ENCODE measurements around the gene PACC1.

PACC1 gene

DNA sequence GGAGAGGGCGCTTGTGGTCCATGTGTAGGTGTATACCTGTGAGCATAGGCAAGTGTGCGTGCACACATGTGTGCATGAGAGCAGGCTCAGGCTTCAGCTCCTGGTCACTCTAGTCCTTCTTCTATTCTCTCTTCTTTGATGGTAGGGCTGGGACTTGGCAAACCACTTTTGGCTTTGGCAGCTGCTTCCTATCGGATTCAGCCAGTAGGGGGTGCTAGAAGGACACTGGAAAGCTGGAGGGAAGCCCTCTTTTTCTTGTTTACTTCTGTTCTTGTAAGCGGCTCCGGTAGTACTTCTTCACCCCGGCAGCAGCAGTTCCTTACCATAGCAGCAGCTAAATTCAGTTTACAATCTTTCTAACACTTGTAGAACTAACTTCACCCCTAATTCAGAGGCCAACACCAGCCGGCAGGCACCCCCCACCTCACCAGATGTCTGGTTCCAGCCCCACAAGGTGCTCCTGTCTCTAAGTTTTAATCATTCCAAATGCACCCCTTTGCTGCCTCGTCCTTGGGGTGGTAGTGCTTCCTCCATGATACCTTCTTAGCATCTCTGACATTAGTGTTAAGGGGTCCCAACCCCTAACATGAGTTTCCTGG is 43.2 kb upstream of the PACC1 start:
- TF ChIP-seq, protein P1, sequence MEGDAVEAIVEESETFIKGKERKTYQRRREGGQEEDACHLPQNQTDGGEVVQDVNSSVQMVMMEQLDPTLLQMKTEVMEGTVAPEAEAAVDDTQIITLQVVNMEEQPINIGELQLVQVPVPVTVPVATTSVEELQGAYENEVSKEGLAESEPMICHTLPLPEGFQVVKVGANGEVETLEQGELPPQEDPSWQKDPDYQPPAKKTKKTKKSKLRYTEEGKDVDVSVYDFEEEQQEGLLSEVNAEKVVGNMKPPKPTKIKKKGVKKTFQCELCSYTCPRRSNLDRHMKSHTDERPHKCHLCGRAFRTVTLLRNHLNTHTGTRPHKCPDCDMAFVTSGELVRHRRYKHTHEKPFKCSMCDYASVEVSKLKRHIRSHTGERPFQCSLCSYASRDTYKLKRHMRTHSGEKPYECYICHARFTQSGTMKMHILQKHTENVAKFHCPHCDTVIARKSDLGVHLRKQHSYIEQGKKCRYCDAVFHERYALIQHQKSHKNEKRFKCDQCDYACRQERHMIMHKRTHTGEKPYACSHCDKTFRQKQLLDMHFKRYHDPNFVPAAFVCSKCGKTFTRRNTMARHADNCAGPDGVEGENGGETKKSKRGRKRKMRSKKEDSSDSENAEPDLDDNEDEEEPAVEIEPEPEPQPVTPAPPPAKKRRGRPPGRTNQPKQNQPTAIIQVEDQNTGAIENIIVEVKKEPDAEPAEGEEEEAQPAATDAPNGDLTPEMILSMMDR (IDR thresholded peaks at IDR 0.05; ENCODE audit: control insufficient read depth, insufficient read depth, low read depth, low read length, missing control alignments) = peak; percentile 59
- no peak for DNase-seq (ENCODE audit: low read depth)
- no peak overlapping the region for H3K4me3 ChIP-seq (ENCODE audit: control insufficient read depth, low read depth, low read length)

DNA sequence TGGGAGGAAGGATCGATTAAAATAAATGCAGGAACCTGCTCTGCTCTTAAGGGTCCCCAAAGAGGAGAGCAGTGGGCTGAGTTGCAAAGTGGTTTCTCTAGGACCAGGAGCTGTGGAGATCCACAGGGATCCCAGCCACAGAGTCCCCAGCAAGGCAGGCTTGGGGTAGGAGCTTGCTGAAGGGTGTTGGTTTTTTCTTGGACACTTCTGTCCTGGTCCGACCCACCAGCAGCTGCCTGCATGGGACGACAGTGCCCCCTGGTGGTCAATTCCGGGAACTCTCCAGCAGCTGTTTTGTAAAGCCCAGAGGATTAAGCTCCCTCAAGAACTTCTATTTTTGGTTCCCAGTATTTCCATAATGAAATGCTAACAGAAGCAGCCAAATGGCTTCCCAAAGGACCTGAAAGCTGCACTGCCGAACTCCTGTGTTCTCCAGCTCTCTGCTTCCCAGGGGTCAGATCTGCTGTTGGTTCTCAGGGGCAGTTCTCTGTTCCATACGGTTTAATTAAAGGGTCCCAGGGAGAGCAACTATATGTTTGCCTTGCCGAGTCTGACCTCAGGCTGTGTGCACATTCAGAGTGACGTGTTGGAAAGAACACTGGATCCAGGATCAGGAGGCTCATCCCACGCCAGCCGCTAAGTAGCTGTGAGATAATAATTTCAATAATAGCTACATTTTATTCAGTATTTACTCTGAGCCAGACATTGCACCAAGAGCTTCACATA is 41.3 kb upstream of the PACC1 start:
- no peak overlapping the region for H3K4me3 ChIP-seq (ENCODE audit: control insufficient read depth, low read depth, low read length)
- TF ChIP-seq, protein P1 (IDR thresholded peaks at IDR 0.05; ENCODE audit: control insufficient read depth, insufficient read depth, low read depth, low read length, missing control alignments) = peak; percentile 98
- peak; percentile 56 for DNase-seq (ENCODE audit: low read depth)

DNA sequence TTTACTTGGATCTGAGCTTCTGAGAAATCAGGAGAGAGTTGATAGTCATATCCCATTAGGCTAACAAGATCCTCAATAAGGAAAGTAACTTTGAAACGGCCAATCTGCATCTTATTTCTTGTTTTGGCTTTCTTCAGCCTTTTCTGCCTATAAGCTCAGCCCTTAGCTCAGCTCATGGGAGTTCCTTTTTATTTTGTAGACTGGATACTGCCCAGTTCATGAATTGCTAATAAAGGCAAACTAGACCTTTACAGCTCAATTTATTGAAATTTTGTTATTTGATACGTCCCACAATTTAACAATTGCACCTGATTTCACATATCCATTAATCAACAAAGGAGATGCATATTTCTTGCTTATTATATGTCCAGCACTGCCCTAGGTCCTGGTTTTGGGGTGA is 40.7 kb upstream of the PACC1 start:
- TF ChIP-seq, protein P1 (IDR thresholded peaks at IDR 0.05; ENCODE audit: control insufficient read depth, insufficient read depth, low read depth, low read length, missing control alignments) = no peak
- no peak for DNase-seq (ENCODE audit: low read depth)
- no peak overlapping the region for H3K4me3 ChIP-seq (ENCODE audit: control insufficient read depth, low read depth, low read length)

DNA sequence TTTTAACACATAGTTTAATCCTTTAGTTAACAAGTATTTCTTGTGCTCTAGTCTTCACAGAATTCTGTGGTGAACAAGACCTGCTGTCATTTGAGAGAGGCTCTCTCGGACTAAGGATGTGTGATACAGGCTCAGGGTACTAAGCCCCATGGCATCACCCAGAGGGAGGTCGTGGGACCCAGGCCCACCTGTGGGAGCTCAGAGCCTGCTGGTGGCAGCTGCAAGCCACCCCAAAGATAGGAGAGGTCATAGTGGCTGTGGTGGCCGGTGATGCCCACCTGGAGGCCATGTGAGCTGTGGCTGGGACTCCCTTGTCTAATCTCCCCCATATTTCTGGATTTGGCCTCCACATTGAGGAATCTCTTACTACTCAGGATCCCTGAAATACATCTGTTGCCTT is 40.1 kb upstream of the PACC1 start:
- no peak overlapping the region for H3K4me3 ChIP-seq (ENCODE audit: control insufficient read depth, low read depth, low read length)
- no peak for DNase-seq (ENCODE audit: low read depth)
- TF ChIP-seq, protein P1 (IDR thresholded peaks at IDR 0.05; ENCODE audit: control insufficient read depth, insufficient read depth, low read depth, low read length, missing control alignments) = no peak

DNA sequence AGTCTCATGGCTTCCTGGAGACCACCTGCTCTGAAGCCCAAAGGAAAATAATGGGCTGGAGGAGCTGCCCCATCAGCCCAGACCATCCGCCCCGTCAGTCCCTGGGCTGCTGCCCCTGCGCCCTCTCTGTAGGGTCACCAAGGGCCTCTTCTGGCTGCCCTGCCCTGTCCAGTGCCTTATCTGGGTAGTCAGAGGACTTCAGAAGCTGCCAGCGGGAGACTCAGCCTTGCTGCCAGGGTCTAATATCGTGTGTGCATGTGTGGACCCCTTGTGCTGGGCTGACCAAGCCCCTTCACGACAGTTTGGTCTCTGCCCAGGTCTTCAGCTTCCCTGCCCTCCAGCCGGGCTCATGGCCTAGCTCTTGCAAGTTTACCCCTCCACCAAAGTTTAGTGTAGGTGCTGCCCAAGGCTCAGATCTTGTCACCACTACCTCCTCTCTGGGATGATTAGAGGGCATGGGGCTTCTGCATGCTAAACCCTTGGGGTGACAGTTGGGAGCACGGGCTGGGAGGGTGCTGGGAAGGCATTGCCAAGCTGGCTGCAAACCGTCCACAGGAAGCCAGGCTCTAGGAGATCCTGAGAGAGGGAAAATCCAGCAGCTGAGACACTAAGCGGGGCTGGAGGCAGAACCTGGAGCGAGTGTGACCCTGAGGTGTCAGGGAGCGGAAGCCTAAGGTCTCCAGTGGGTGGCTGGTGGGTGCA is 38.6 kb upstream of the PACC1 start:
- DNase-seq (ENCODE audit: low read depth) = no peak
- H3K4me3 ChIP-seq (ENCODE audit: control insufficient read depth, low read depth, low read length) = no peak overlapping the region
- TF ChIP-seq, protein P1 (IDR thresholded peaks at IDR 0.05; ENCODE audit: control insufficient read depth, insufficient read depth, low read depth, low read length, missing control alignments) = no peak

DNA sequence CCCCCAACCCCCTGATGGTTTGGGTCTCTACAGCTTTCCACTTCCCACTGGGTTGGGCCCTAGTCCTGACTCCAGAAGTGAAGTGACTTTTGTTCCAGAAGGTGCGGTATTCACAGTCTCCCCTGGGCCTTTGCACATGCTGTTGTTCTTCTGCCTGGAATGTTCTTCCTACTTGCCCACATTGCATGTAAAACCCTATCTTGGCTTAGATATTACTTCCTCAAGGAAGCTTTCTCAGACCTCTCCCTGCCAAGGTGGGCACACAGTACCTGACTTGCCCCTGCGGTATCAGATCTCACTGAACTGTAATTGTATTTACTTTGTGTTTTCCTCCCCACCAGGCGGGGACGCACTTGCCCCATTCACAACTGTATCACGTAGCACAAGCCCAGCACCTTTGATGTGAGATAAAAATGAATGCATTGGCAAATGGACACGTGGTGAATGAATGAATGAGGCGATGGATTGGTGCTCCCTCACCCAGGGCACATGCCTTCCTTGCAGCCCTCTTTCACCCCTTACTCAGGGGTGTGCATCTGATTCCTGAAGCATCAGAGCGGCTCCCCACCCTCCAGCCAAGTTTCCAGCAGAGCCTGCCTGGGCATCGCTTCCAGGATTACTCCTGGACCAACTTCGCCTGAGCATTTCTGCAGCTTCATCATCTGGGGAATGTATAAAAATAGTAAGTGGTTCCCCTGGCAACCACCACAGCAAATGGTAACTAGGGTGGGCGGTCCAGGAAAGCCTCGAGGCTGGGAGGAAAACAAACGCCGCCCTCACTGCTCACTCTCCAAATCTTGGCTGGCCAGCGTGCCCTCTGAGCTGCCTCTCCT is 37.9 kb upstream of the PACC1 start:
- DNase-seq (ENCODE audit: low read depth) = peak; percentile 20
- TF ChIP-seq, protein P1 (IDR thresholded peaks at IDR 0.05; ENCODE audit: control insufficient read depth, insufficient read depth, low read depth, low read length, missing control alignments) = no peak
- H3K4me3 ChIP-seq (ENCODE audit: control insufficient read depth, low read depth, low read length) = no peak overlapping the region
